Stimulated activated naive B cell treated with anti-CD40 and anti-IgM and Interleukin-4, amounts not matched to agents 10 μg/mL and 1 μg/mL and 100 μg/mL, for 72 hours (primary cell): ENCODE measurements around the gene CMTM7.

Experiments used
- ATAC-seq, 2 donors: fragments of 150-1000 bp; cut with Tn5 transposase; replicated peaks; 2 replicates each; pipeline ENCODE4 v1.10.0; 2021; ENCODE audit warnings: moderate library complexity in 1 of 2
- DNase-seq: peaks from one replicate; pipeline ENCODE4 v3.0.0; 2021
- H3K27ac Mint-ChIP-seq: one replicate; pipeline ENCODE4 v1.8.0; 2022; ENCODE audit warnings: mild to moderate bottlenecking, mixed read lengths
- H3K27me3 Mint-ChIP-seq, 2 donors: one replicate each; pipeline ENCODE4 v1.8.0; 2022; ENCODE audit warnings: mixed read lengths in 2 of 2
- H3K36me3 Mint-ChIP-seq, 2 donors: one replicate each; pipeline ENCODE4 v1.8.0; 2022; ENCODE audit warnings: mixed read lengths in 2 of 2, mild to moderate bottlenecking in 1 of 2
- H3K4me1 Mint-ChIP-seq, 2 donors: one replicate each; pipeline ENCODE4 v1.8.0; 2022; ENCODE audit warnings: mixed read lengths in 2 of 2, mild to moderate bottlenecking in 1 of 2
- H3K4me3 Mint-ChIP-seq, 2 donors: one replicate each; pipeline ENCODE4 v1.8.0; 2022; ENCODE audit warnings: mild to moderate bottlenecking in 2 of 2, mixed read lengths in 2 of 2, moderate library complexity in 1 of 2
- H3K9me3 Mint-ChIP-seq, 2 donors: one replicate each; pipeline ENCODE4 v1.8.0; 2022; ENCODE audit warnings: mixed read lengths in 2 of 2, mild to moderate bottlenecking in 1 of 2

Gene CMTM7

DNA sequence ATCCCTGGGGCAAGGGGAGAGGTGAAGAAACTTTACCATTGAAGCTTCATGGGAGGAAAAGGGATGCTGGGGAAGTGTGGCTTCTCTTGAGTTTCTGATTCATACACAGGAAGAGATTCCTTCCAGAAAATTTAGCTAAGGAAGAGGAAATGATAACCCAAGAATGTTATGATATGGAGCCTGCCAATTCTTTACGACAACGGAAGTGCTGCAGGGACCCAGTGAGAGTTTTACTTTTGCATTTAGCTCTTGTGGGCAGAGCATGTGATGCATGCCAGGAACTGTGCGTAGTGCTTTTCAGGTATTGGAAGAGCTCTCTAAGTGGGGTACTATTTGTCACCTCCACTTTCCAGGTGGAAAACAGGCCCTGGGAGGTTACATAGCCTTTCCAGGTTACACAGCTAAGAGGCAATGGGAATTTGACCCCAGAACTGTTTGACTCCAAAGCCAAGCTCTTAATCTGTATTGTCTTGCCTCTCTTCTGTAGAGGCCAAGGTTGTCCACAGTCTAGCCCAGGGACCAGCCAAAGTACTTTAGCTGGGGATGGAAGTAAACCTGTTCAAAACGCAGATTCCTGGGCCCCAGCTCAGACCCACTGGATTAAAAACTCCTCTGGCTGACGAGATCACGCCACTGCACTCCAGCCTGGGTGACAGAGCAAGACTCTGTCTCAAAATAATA lies 23.0 kb downstream of the CMTM7 start:
- DNase-seq (no peak), ATAC-seq (peak; percentile 79 to 84)
- H3K27me3 Mint-ChIP-seq = no peaks in the 10 kb centered on the region
- H3K9me3 Mint-ChIP-seq = peaks cover 0 to 3% of the 10 kb centered on the region in 2 donors
- peak overlapping the region; percentile 91 for H3K27ac Mint-ChIP-seq
- H3K4me3 Mint-ChIP-seq = peak overlapping the region; percentile 7 to 17
- H3K4me1 Mint-ChIP-seq = peaks cover 42 to 71% of the 10 kb centered on the region in 2 donors
- H3K36me3 Mint-ChIP-seq = peaks cover 6 to 38% of the 10 kb centered on the region in 2 donors

DNA sequence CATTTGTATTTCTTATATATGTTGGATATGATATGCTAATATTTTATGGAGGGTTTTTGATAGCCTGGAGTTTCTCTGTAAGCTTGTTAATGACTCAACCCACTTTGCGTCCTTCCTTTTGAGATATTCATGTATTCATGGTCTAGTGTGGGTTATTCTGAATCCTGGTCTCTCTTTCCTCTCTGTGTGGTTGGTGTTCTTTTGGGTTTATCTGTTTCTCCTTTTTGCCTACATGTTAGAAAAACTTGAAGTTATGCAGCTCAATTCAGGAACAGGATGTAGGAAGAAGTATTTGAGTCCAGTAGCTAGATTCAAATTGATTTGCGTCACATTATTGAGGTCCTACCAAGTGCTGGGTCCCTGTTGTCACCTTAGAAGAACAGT lies 28.1 kb downstream of the CMTM7 start:
- Mint-ChIP-seq H3K9me3 (peaks cover 0 to 3% of the 10 kb centered on the region in 2 donors), H3K36me3 (peaks cover 13 to 30% of the 10 kb centered on the region in 2 donors), H3K27me3 (no peaks in the 10 kb centered on the region), H3K27ac (peak overlapping the region; percentile 95), H3K4me1 (peaks cover 66 to 92% of the 10 kb centered on the region in 2 donors), H3K4me3 (peak overlapping the region; percentile 48 to 64)
- peak; percentile 10 to 17 for ATAC-seq
- no peak for DNase-seq

DNA sequence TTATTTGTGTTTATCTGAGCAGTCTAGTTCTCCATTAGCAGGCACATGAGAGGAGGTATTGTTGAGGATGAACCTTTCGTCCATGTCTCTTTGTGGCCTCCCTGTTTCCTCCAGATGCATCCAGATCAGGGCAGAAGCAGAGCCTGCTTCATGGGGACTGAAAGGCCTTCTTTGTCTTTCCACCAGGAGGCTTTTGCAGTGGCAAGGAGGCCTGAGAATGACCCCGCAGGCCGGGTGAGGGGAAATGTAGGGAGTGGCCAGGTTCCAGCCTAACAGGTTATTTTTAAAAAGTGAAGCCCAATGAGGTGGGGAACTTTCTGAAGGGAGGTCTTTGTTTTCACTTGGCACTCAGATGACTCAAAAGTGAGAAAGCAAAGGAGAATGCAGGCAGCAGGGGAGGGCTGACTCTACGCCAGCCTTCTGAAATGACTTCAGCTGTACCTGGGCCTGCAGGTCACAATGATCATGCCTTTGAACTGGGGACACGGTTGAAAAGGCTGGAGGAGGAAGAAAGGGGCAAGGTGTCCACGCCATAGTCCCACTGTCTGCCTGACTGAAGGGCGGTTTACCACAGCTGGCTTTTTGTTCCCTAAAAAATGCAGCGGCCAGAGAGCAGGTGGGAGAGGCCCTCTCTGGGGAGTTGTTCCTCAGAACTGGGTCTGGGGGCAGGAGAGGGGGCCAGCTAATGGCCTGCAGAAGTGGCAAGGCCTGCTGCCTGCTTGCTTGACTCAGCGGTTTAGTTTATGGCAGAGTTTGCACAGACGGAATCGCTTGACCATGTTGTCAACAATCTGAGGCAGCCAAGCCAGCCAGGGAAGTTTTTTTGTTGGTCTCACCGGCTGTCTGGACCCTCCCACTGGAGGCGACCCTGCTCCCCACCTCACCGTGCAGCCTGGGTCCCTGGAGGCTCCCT lies 28.7 kb downstream of the CMTM7 start:
- Mint-ChIP-seq H3K4me1 (peaks cover 67 to 93% of the 10 kb centered on the region in 2 donors), H3K27me3 (no peaks in the 10 kb centered on the region)
- DNase-seq = peak; percentile 87

DNA sequence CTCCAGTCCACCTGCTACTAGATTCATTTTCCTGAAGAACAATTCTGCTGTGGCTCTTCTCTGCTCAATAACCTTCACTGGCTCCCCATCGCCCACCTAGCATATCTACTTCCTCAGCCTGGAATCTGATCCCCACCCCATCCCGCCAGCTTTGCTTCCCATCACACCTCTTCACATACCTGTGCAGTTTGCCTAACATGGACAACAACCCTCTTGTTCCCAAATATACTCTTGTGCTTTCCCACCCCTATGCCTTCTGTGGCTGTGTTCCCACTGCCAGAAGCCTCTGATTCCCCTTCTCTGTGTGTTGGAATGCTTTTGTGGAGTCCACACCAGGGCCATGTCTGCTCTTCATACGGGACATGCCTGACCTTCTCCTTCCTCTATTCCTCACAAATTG lies 29.5 kb downstream of the CMTM7 start:
- Mint-ChIP-seq H3K9me3 (peaks cover 0 to 3% of the 10 kb centered on the region in 2 donors), H3K4me3 (peak overlapping the region; percentile 48 to 64), H3K27me3 (no peaks in the 10 kb centered on the region), H3K36me3 (peaks cover 13 to 21% of the 10 kb centered on the region in 2 donors), H3K4me1 (peaks cover 62 to 93% of the 10 kb centered on the region in 2 donors), H3K27ac (peak overlapping the region; percentile 95)
- ATAC-seq (no peak), DNase-seq (no peak)

More for the DNA sequence above, 28.7 kb downstream of the CMTM7 start:
- peak; percentile 90 to 91 for ATAC-seq
- Mint-ChIP-seq H3K9me3 (peaks cover 0 to 3% of the 10 kb centered on the region in 2 donors), H3K27ac (peak overlapping the region; percentile 95), H3K4me3 (peak overlapping the region; percentile 48 to 64), H3K36me3 (peaks cover 13 to 28% of the 10 kb centered on the region in 2 donors)

DNA sequence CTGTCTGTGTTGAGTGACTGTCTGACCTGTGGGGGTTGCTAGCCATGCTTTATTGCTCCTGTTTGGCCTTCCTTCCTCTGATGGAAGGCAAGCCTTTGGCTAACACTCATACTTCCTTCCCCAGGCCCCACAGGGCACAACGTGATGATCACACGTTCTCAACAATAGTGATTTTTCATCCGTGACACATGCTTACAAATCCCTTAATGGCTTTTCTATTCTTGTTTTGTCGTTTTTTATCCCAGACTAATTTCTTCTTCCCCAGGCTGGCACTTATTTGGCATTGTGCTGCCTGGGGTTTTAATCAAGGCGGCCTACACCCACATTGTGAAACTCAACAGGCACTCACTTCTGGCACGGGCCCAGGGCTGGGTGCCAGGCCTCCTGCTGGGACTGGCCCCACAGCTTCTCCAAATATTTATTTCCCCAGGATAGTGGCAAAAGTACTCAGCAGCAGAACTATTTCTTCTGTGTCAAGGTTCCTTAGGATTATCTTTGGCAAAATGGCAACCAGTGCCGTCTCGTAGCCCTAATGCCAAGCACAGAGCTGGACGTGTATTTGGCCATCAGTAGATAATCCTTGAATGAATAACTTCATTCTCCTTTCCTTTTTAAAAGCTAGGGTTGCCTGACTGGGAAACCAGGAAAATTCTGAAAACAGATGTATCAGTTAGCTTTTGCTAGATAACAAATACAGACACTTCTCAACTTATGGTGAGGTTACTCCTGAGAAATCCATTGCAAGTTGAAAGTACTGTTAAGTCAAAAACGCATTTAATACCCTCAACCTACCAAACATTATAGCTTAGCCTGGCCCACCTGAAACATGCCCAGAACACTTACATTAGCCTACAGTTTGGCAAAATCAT lies 30.6 kb downstream of the CMTM7 start:
- DNase-seq (no peak), ATAC-seq (no peak)
- Mint-ChIP-seq H3K9me3 (peaks cover 0 to 3% of the 10 kb centered on the region in 2 donors), H3K4me3 (peak overlapping the region in 1 of 2 donors; percentile 1), H3K27me3 (no peaks in the 10 kb centered on the region), H3K36me3 (peaks cover 13 to 21% of the 10 kb centered on the region in 2 donors), H3K4me1 (peaks cover 60 to 88% of the 10 kb centered on the region in 2 donors), H3K27ac (peak overlapping the region; percentile 95)

DNA sequence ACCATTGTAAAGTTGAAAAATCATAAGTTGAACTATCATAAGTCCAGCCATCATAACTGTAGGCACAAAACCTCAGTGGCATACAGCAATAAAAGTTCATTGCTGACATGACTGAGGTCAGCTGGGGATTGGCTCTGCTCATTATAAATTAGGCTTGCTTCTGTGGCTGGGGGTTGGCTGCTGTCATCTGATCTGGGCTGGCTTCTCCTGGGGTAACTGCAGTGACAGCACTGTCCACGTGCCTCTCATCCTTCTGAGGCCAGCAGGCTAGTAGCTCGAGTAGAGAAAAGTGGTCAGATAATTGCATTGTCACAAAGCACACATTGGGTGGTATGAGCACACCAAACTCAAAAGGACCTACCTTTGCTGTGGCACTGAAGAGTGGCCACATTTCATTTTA lies 31.3 kb downstream of the CMTM7 start:
- Mint-ChIP-seq H3K4me3 (no peak overlapping the region), H3K27ac (peak overlapping the region; percentile 95), H3K4me1 (peaks cover 65 to 90% of the 10 kb centered on the region in 2 donors), H3K36me3 (peaks cover 13 to 21% of the 10 kb centered on the region in 2 donors), H3K27me3 (no peaks in the 10 kb centered on the region), H3K9me3 (peaks cover 0 to 3% of the 10 kb centered on the region in 2 donors)
- no peak for DNase-seq
- ATAC-seq = no peak

DNA sequence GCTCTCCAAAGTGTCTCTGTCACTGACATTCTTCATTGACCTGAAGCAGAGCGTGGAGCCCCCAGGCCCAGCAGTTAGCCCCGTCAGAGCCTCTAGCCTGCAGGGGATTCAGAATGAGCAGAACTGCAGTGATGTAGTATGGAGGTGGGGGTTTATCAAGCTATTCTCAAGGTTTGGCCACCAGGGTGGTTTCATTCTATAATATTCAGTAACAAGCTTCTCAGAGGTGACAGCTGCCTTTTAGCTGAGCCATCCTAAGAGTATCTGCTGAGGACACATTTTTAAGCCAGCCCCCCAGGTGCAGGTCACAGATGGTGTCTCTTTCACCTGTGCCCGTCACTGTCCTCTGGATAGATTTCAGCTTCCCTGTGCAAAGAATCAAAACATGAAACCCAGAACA lies 31.9 kb downstream of the CMTM7 start:
- Mint-ChIP-seq H3K27me3 (no peaks in the 10 kb centered on the region), H3K9me3 (peaks cover 0 to 3% of the 10 kb centered on the region in 2 donors), H3K4me3 (peak overlapping the region; percentile 35 to 53), H3K4me1 (peaks cover 68 to 90% of the 10 kb centered on the region in 2 donors), H3K36me3 (peaks cover 13 to 21% of the 10 kb centered on the region in 2 donors), H3K27ac (peak overlapping the region; percentile 95)
- ATAC-seq (peak; percentile 8 to 13), DNase-seq (no peak)

DNA sequence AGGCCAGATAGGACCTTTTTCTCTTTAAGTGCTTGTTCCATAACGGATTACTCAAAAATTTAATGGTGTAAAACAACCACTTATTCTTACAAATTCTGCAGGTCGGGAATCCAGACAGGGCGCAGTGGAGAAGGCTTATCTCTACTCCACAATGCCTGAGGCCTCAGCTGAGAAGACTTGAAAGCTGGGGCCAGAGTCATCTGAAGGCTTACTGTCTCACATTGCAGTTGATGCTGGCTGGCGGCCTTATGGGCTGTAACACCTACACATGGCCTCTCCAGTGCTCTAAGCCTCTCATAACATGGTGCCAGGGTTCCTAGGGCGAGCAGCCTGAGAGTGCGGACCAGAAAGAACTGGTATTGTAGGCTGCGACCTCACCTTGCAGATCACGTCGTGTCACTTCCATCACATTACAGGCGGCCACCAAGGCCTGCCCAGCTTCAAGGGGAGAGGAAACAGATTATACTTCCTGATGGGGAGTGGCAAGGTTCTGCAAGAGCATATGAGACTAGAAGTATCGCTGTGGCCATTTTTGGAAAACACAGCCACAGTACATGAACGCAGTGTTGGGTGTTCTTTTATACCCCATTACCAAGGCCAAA lies 32.4 kb downstream of the CMTM7 start:
- DNase-seq (no peak), ATAC-seq (no peak)
- peaks cover 0 to 3% of the 10 kb centered on the region in 2 donors for H3K9me3 Mint-ChIP-seq
- peaks cover 70 to 92% of the 10 kb centered on the region in 2 donors for H3K4me1 Mint-ChIP-seq
- peak overlapping the region; percentile 53 to 66 for H3K4me3 Mint-ChIP-seq
- H3K27me3 Mint-ChIP-seq = no peaks in the 10 kb centered on the region
- H3K27ac Mint-ChIP-seq = peak overlapping the region; percentile 95
- peaks cover 14 to 18% of the 10 kb centered on the region in 2 donors for H3K36me3 Mint-ChIP-seq

DNA sequence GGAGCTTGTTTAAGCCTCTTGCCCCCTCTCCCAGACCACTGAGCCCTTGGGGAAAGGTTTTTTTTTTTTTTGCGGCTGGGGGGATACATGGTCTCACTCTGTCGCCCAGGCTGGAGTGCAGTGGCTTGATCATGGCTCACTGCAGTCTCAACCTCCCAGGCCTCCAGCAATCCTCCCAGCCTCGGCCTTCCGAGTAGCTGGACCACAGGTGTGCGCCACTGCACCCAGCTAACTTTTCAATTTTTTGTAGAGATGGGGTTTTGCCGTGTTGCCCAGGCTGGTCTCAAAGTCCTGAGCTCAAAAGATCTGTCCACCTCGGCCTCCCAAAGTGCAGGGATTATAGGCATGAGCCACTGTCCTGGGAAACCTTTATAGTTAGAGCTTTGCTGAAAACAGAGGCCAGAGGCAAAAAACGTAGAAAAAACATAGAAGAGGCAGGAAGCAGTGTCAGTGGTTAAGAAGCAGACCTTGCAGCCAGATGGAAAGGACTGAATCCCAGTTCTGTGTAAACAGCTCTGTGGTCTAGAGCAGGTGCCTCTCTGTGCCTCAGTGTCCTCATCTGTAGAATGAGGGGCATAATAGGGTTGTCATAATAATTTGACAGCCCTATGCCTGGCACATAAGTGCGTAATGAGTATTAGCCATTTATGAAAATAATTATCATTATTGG lies 33.1 kb downstream of the CMTM7 start:
- Mint-ChIP-seq H3K4me1 (peaks cover 66 to 92% of the 10 kb centered on the region in 2 donors), H3K27ac (peak overlapping the region; percentile 95), H3K9me3 (no peaks in the 10 kb centered on the region), H3K27me3 (no peaks in the 10 kb centered on the region), H3K36me3 (peaks cover 12 to 13% of the 10 kb centered on the region in 2 donors), H3K4me3 (peak overlapping the region; percentile 53 to 66)
- ATAC-seq (no peak), DNase-seq (no peak)

DNA sequence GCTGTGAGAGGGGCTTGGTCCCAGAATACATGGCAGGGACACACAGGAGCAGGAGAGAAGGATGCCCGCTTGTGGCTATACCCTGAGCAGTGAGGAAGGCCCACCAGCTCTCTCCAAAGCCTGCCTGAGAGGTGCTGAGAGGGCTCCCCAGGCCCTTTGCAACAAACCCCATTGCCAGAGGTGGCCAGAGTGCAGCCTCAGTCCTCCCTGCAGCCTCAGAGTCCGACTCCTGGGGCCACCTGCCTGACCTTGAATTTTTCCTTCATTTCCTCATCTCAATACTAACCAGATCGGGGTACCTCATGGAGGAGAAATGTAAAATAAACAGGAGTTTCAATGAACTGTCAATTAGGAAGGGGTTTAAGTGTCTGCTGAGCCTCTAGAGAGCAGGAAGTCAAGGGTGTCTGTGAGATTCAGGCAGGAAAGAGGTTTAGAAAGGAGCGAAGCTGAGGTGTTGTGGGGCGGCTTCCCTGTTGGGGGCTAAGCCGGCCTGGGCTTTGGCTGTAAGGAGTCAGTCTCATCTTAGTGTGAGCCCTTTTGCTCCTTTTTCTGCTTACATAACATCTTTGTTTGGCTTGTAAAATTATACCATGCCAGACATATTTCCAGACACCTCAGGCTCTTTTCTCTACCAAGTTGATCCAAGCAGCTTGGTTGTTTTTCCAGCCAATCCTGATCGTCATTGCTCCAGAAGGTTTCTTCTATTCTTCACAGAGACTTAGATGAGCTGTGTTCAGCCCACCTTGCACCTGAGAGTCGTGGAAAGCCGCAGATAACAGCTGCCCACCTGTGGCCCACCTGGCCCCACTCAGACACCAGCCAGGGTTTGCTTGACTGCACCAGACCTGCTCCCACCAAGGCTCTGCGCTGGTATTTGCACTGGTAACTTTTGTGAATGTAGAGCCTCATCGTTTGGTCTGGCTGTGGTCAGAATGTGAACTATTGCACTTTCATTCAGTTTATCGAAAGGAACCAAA lies 36.7 kb downstream of the CMTM7 start:
- DNase-seq (no peak), ATAC-seq (peak; percentile 43 to 52)
- H3K4me1 Mint-ChIP-seq = peaks cover 61 to 92% of the 10 kb centered on the region in 2 donors
- peak overlapping the region; percentile 52 for H3K27ac Mint-ChIP-seq
- peaks cover 17 to 27% of the 10 kb centered on the region in 2 donors for H3K36me3 Mint-ChIP-seq
- H3K27me3 Mint-ChIP-seq = no peaks in the 10 kb centered on the region
- no peaks in the 10 kb centered on the region for H3K9me3 Mint-ChIP-seq
- peak overlapping the region; percentile 23 to 57 for H3K4me3 Mint-ChIP-seq

DNA sequence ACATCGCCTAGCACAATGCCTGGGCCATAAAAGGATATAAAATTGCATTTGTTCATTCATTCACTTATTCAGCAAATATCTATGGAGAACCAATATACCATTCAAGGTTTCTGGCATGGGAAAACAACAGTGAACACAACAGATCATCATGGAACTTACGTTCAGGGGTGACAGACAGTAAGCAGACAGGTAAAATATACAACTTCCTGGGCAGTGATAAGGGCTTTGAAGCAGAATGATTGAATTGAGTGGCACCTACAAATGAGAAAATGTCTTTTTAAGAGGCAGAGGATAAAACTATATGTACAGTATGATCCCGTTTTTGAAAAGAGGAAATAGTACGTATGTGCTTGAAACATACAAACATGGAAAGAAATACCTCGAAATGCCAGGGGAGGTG lies 39.2 kb downstream of the CMTM7 start:
- Mint-ChIP-seq H3K27ac (peak overlapping the region; percentile 75), H3K27me3 (no peaks in the 10 kb centered on the region), H3K4me1 (peaks cover 47 to 79% of the 10 kb centered on the region in 2 donors), H3K9me3 (no peaks in the 10 kb centered on the region), H3K36me3 (peaks cover 13 to 23% of the 10 kb centered on the region in 2 donors), H3K4me3 (peak overlapping the region in 1 of 2 donors; percentile 11)
- ATAC-seq = no peak
- no peak for DNase-seq

DNA sequence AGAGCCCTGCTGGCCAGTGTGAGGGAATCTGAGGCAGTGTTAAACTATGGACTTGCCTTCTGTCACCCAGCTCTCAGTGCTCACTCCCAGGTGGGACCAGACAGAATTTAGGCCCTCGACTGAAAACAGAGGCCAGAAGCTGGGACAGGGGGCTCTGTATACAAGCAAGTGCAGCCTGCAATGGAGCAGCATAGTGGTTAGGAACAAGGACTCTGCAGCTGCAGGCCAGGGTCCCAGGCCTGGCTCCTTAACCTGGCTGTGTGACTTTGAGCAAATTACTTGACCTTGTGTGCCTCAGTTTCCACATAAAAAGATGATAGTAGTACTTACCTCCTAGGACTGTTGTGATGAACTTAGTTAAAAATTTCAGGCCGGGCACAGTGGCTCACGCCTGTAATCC lies 39.8 kb downstream of the CMTM7 start:
- no peaks in the 10 kb centered on the region for H3K9me3 Mint-ChIP-seq
- ATAC-seq (no peak), DNase-seq (no peak)
- no peaks in the 10 kb centered on the region for H3K27me3 Mint-ChIP-seq
- peaks cover 53 to 82% of the 10 kb centered on the region in 2 donors for H3K4me1 Mint-ChIP-seq
- H3K36me3 Mint-ChIP-seq = peaks cover 13 to 23% of the 10 kb centered on the region in 2 donors
- H3K4me3 Mint-ChIP-seq = no peak overlapping the region
- peak overlapping the region; percentile 75 for H3K27ac Mint-ChIP-seq
